SH-SY5Y (cell line): ENCODE data around the gene VENTX.

Experiments used
- GATA2 ChIP-seq: IDR thresholded peaks from 2 replicates; pipeline ENCODE4 v1.6.1; 2011; ENCODE audit warnings: mild to moderate bottlenecking, low read depth, low read length
- GATA3 ChIP-seq: IDR thresholded peaks from 2 replicates; pipeline ENCODE4 v1.6.1; 2011; ENCODE audit warnings: low read depth, mild to moderate bottlenecking, low read length, moderate library complexity

DNA sequence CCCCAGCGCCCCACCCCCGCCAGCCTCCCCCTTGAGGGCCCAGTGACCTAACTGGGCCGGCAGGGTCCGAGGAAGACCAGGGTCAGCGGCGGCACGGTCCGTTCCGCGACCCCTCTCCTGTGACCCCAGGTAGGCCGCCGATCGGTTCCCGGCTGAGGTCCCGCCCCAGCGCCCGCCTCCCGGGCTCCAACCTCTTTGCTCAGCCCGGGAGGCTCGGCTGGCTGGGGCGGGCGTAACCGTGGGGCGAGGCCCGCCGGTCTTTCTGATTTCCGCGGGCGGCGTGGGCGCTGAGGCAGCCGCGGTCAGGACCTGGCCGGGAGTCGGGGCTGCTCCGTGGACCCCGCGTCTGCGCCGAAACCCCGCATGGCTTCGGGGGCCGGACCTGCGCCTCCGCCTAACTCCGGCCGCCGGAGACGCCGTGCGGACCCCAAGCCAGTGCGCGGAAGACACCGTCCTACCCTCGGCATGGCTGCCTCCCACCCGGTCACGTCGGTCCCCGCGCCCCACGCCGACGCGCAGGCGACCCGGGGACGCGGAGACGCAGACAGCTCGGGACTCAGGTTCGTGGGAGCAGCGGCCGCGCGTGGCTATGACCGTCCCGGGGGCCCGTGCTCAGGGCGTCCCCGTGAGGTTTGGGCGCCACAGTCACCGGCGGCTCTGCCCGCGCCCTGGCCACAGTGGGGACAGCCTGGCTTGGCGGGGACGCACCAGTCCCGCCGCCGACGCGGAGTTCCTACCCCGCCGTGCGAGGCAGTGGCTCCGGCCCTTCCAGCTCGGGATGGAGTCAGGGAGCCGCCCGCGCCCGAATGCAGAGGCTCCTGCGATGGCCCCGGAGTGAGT, 1.0 kb upstream of the VENTX start:
- TF ChIP-seq GATA2 (no peak), GATA3 (no peak)
